NB4 (cell line): ENCODE data around the gene SNX8.

Experiments
- CTCF ChIP-seq: IDR thresholded peaks from one replicate; pipeline ENCODE4 v1.5.1; 2012; ENCODE audit warnings: low read depth, low read length
- TF ChIP-seq, protein P1 (sequence below): IDR thresholded peaks from 2 replicates; pipeline ENCODE4 v1.6.1; 2011; ENCODE audit warnings: low read depth, low read length

- no peak for TF ChIP-seq CTCF
- TF ChIP-seq, protein P1, sequence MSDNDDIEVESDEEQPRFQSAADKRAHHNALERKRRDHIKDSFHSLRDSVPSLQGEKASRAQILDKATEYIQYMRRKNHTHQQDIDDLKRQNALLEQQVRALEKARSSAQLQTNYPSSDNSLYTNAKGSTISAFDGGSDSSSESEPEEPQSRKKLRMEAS: no peak
Measured at GRCh38 chr7:2295936-2296620, 18.2 kb downstream of the SNX8 start.
